Neutrophil (primary cell): ENCODE measurements around the gene TRIM6.

ENCODE experiments used
- H3K27ac ChIP-seq: fragments of 200-600 bp; sonication (generic); 2 replicates; pipeline ENCODE4 v1.5.1; 2016; ENCODE audit warnings: mild to moderate bottlenecking, moderate library complexity
- H3K27me3 ChIP-seq: fragments of 200-600 bp; sonication (generic); 2 replicates; pipeline ENCODE4 v1.6.0; 2016; ENCODE audit warnings: mild to moderate bottlenecking
- H3K36me3 ChIP-seq: fragments of 200-600 bp; sonication (generic); 2 replicates; pipeline ENCODE4 v1.5.1; 2017
- H3K4me1 ChIP-seq, 2 experiments: fragments of 200-600 bp in 1 of 2; sonication (generic) in 1 of 2; 1 replicate in 1 of 2; 2 replicates in 1 of 2; pipeline versions ENCODE4 v1.5.1 to v1.6.1; 2013 to 2016; ENCODE audit warnings: low read depth in 1 of 2, low read length in 1 of 2, mild to moderate bottlenecking in 1 of 2, moderate library complexity in 1 of 2; ENCODE audit not compliant: control insufficient read depth in 1 of 2, insufficient read depth in 1 of 2
- H3K4me3 ChIP-seq, 2 experiments: fragments of 200-600 bp in 1 of 2; sonication (generic) in 1 of 2; 1 replicate in 1 of 2; 2 replicates in 1 of 2; pipeline ENCODE4 v1.5.1; 2013 to 2016; ENCODE audit warnings: low read depth in 1 of 2, low read length in 1 of 2, mild to moderate bottlenecking in 1 of 2, moderate library complexity in 1 of 2
- H3K9me3 ChIP-seq: fragments of 200-600 bp; sonication (generic); 2 replicates; pipeline ENCODE4 v1.5.1; 2016
- TF ChIP-seq, protein P1 (sequence below): fragments of 200-600 bp; sonication (generic); IDR thresholded peaks from 2 replicates; pipeline ENCODE4 v1.5.1; 2016; ENCODE audit warnings: antibody characterized with exemption

The TRIM6 gene, protein sequence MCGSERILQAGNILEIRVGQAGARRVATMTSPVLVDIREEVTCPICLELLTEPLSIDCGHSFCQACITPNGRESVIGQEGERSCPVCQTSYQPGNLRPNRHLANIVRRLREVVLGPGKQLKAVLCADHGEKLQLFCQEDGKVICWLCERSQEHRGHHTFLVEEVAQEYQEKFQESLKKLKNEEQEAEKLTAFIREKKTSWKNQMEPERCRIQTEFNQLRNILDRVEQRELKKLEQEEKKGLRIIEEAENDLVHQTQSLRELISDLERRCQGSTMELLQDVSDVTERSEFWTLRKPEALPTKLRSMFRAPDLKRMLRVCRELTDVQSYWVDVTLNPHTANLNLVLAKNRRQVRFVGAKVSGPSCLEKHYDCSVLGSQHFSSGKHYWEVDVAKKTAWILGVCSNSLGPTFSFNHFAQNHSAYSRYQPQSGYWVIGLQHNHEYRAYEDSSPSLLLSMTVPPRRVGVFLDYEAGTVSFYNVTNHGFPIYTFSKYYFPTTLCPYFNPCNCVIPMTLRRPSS

GRCh38 chr11:5596607-5597201 lies at the start of gene TRIM6:
TRIM6 (plus strand) TSS chr11:5596637; CDS start chr11:5596898, 261 bp downstream.
- Histone ChIP-seq H3K4me3 (peak within 1 kb of the TSS; percentile 54 to 71), H3K27ac (peak within 1 kb of the TSS; percentile 68)

DNA sequence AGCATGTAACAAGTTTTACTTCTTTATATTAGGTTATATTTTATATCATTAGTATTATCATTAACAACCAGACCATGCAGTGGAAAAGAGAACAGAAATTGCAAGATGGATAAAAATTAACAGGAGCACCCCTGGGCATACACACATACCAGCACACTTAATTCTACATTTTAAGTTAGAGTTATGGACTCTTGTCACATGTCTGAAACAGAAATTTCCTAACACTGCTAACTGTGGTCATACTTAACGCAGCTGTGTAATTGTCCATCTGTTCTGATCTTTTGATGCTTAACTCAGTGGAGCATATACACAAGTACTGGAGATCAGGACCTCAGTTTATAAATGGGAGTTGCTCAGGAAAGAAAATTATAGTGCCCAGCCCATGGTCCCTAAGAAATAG lies 48.5 kb upstream of the TRIM6 start:
- Histone ChIP-seq H3K27ac (no peak overlapping the region), H3K9me3 (no peaks in the 10 kb centered on the region), H3K4me1 (no peaks in the 10 kb centered on the region), H3K36me3 (no peaks in the 10 kb centered on the region), H3K4me3 (no peak overlapping the region), H3K27me3 (no peaks in the 10 kb centered on the region)
- TF ChIP-seq, protein P1, sequence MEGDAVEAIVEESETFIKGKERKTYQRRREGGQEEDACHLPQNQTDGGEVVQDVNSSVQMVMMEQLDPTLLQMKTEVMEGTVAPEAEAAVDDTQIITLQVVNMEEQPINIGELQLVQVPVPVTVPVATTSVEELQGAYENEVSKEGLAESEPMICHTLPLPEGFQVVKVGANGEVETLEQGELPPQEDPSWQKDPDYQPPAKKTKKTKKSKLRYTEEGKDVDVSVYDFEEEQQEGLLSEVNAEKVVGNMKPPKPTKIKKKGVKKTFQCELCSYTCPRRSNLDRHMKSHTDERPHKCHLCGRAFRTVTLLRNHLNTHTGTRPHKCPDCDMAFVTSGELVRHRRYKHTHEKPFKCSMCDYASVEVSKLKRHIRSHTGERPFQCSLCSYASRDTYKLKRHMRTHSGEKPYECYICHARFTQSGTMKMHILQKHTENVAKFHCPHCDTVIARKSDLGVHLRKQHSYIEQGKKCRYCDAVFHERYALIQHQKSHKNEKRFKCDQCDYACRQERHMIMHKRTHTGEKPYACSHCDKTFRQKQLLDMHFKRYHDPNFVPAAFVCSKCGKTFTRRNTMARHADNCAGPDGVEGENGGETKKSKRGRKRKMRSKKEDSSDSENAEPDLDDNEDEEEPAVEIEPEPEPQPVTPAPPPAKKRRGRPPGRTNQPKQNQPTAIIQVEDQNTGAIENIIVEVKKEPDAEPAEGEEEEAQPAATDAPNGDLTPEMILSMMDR: no peak

More at GRCh38 chr11:5596607-5597201, at the start of gene TRIM6:
- H3K27me3 ChIP-seq: no peaks in the 10 kb centered on the region
- TF ChIP-seq, protein P1: no peak
- peaks cover 5 to 13% of the 10 kb centered on the region in 2 experiments for H3K4me1 ChIP-seq
- no peaks in the 10 kb centered on the region for H3K36me3 ChIP-seq
- no peaks in the 10 kb centered on the region for H3K9me3 ChIP-seq

DNA sequence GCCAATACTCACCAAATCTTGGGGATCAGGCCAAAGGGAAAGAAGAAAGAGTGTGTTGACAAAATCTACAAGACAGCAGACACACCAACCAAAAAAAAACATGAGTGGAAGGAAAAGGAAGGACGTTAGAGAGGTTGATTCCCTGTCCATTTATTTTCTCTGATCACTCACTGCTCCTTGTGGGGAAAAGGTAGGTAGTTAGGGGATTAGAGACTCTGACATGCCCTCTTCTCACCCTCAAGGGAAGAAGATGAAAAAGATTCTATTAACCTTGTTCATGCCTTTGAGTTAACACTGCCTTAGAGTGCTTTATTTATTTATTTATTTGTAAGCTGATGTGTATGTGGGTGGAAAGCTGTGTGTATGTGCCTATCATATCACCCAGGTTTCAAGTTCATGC lies 48.0 kb upstream of the TRIM6 start, which contains the start of gene OR52H1:
OR52H1 (minus strand) TSS at position 101 of the 400 bp plus-strand sequence. CDS start 3,035 bp downstream, outside the sequence.
- H3K27ac ChIP-seq: no peak within 1 kb of the TSS
- no peaks in the 10 kb centered on the region for H3K4me1 ChIP-seq
- no peak within 1 kb of the TSS for H3K4me3 ChIP-seq
- H3K36me3 ChIP-seq: no peaks in the 10 kb centered on the region
- no peaks in the 10 kb centered on the region for H3K27me3 ChIP-seq
- H3K9me3 ChIP-seq: no peaks in the 10 kb centered on the region
- TF ChIP-seq, protein P1: no peak

DNA sequence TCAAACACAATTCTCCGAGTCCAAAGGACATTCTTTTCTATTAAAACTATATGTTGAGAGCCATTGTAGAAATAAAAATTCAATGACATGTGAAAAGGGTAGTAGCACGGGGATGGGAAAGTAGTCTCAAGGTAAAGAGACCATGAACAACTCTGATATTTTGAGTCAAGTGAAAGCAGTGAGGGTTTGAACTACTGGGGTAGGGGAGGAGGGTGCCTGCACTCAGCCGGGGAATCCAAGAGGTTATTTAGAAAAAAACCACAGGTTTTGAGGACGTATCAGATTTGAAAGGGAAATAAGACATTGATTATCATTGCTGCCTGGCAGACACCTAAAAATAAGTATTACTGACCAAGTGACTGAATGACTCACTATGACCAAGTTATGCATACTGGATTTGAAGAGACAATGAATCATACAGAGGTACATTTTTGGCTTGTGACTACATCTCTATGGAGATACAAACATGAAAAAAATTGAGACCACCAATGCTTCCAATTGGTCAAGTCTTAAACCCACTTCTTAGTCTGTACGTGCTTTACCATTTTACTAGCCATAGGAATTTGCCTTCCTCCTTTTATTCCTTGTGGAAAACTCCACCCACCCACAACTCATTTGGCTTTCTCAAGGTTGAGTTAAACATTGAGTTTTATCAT lies 45.9 kb upstream of the TRIM6 start:
- Histone ChIP-seq H3K9me3 (no peaks in the 10 kb centered on the region), H3K27me3 (no peaks in the 10 kb centered on the region), H3K4me3 (no peak overlapping the region), H3K36me3 (no peaks in the 10 kb centered on the region), H3K27ac (no peak overlapping the region), H3K4me1 (no peaks in the 10 kb centered on the region)
- TF ChIP-seq, protein P1: no peak

DNA sequence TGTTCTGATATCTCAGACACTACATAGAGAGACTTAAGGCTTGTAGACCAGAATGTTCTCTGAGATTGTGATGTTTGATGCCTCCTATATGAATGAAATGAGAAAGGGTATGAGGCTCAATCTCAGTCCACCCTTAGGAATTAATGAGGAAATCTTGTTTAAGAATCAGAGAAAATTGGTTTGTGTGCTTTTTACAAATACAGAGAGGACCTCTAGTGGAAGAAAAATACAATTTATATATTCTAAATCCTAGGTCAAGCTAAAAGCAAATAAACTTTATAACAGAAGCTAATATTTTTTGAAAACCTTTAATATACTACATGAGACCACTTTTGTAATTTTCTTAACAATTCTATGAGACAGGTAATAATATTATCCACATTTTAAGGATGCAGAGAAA lies 43.1 kb upstream of the TRIM6 start:
- TF ChIP-seq, protein P1: no peak
- H3K36me3 ChIP-seq: no peaks in the 10 kb centered on the region
- H3K27ac ChIP-seq: no peak overlapping the region
- H3K27me3 ChIP-seq: no peaks in the 10 kb centered on the region
- no peaks in the 10 kb centered on the region for H3K4me1 ChIP-seq
- no peak overlapping the region for H3K4me3 ChIP-seq
- H3K9me3 ChIP-seq: no peaks in the 10 kb centered on the region
